Activated naive CD8-positive, alpha-beta T cell treated with anti-CD3 and anti-CD28 coated beads, Interleukin-2, amount 50 U/mL, for 24 hours (primary cell): ENCODE data around the gene VARS1.

Source experiments
- ATAC-seq: fragments of 150-1000 bp; cut with Tn5 transposase; one replicate; pipeline ENCODE4 v1.10.0; 2021
- DNase-seq: peaks from one replicate; pipeline ENCODE4 v3.0.0; 2021
- H3K27ac Mint-ChIP-seq: one replicate; pipeline ENCODE4 v1.8.0; 2021; ENCODE audit warnings: mild to moderate bottlenecking, mixed read lengths
- H3K27me3 Mint-ChIP-seq: one replicate; pipeline ENCODE4 v1.8.0; 2021; ENCODE audit warnings: mixed read lengths
- H3K36me3 Mint-ChIP-seq: one replicate; pipeline ENCODE4 v1.8.0; 2021; ENCODE audit warnings: low read depth, mixed read lengths
- H3K4me1 Mint-ChIP-seq: one replicate; pipeline ENCODE4 v1.8.0; 2021; ENCODE audit warnings: mixed read lengths
- H3K4me3 Mint-ChIP-seq: one replicate; pipeline ENCODE4 v1.8.0; 2021; ENCODE audit warnings: mild to moderate bottlenecking, moderate library complexity, mixed read lengths
- H3K9me3 Mint-ChIP-seq: one replicate; pipeline ENCODE4 v1.8.0; 2021; ENCODE audit warnings: mixed read lengths

The VARS1 gene

GRCh38 chr6:31792090-31792374, 3.5 kb downstream of the VARS1 start:
- H3K27ac Mint-ChIP-seq = no peak overlapping the region
- no peaks in the 10 kb centered on the region for H3K9me3 Mint-ChIP-seq
- DNase-seq = no peak
- H3K36me3 Mint-ChIP-seq = peaks cover 45% of the 10 kb centered on the region
- H3K4me3 Mint-ChIP-seq = no peak overlapping the region
- H3K4me1 Mint-ChIP-seq = peaks cover 35% of the 10 kb centered on the region
- no peak for ATAC-seq
- H3K27me3 Mint-ChIP-seq = no peaks in the 10 kb centered on the region

- peaks cover 31% of the 10 kb centered on the region for H3K4me1 Mint-ChIP-seq
- no peak for ATAC-seq
- peak; percentile 62 for DNase-seq
- no peak overlapping the region for H3K27ac Mint-ChIP-seq
- no peak overlapping the region for H3K4me3 Mint-ChIP-seq
- H3K9me3 Mint-ChIP-seq = no peaks in the 10 kb centered on the region
- H3K36me3 Mint-ChIP-seq = peaks cover 49% of the 10 kb centered on the region
- no peaks in the 10 kb centered on the region for H3K27me3 Mint-ChIP-seq
These were observed 4.0 kb downstream of the VARS1 start for GRCh38 chr6:31791324-31792089.

GRCh38 chr6:31785475-31785874, 10.1 kb downstream of the VARS1 start:
- no peaks in the 10 kb centered on the region for H3K27me3 Mint-ChIP-seq
- DNase-seq (no peak), ATAC-seq (no peak)
- H3K27ac Mint-ChIP-seq = no peak overlapping the region
- peaks cover 5% of the 10 kb centered on the region for H3K4me1 Mint-ChIP-seq
- peaks cover 46% of the 10 kb centered on the region for H3K36me3 Mint-ChIP-seq
- no peaks in the 10 kb centered on the region for H3K9me3 Mint-ChIP-seq
- H3K4me3 Mint-ChIP-seq = no peak overlapping the region

DNA sequence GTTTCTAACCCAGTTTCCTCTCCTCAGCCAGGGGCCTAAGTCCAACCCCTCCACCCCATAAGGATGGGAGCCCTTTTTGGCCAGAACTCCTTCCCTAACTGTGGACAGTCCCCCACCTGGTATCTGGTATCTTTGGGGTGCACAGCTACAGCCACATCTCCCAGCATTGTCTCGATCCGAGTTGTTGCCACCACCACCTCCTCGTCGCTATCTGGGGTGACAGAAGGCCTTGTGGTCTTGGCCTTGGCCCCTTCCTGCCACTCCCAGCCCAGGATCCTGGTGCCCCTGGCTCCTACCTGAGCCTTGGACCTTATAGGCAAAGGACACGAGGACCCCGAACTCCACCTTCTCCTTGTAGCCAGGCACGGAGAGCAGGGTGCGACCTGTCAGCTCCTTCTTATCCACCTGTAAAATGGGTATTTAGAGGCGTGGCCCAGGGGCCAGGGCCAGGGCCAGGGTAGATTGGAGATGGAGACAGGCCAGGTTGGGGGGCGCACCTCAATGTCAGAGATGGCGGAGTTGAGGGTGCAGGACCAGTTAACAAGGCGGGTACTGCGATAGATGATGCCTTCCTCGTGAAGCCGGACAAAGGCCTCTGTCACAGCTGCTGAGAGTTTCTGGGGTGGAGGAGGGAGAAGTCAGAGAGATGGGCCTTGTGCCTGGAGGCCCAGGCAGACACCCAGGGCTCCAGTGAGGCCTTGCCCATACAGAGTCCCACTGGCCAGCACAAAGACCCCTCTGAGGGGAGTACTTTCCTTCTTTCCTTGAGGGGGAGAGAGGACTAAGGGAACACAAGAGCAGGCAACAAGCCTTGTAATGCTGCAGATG, 11.2 kb downstream of the VARS1 start:
- peaks cover 43% of the 10 kb centered on the region for H3K36me3 Mint-ChIP-seq
- DNase-seq (no peak), ATAC-seq (no peak)
- H3K27me3 Mint-ChIP-seq = no peaks in the 10 kb centered on the region
- H3K4me3 Mint-ChIP-seq = no peak overlapping the region
- no peak overlapping the region for H3K27ac Mint-ChIP-seq
- peaks cover 3% of the 10 kb centered on the region for H3K4me1 Mint-ChIP-seq
- H3K9me3 Mint-ChIP-seq = no peaks in the 10 kb centered on the region

- ATAC-seq = no peak
- no peak overlapping the region for H3K4me3 Mint-ChIP-seq
- no peaks in the 10 kb centered on the region for H3K27me3 Mint-ChIP-seq
- H3K4me1 Mint-ChIP-seq = peaks cover 6% of the 10 kb centered on the region
- DNase-seq = no peak
- no peak overlapping the region for H3K27ac Mint-ChIP-seq
- no peaks in the 10 kb centered on the region for H3K9me3 Mint-ChIP-seq
- H3K36me3 Mint-ChIP-seq = peaks cover 41% of the 10 kb centered on the region
These were observed 13.3 kb downstream of the VARS1 start for GRCh38 chr6:31782126-31782855.

- ATAC-seq = no peak
- Mint-ChIP-seq H3K36me3 (peaks cover 37% of the 10 kb centered on the region), H3K27ac (no peak overlapping the region)
These were observed 14.1 kb downstream of the VARS1 start for GRCh38 chr6:31781244-31782125.

DNA sequence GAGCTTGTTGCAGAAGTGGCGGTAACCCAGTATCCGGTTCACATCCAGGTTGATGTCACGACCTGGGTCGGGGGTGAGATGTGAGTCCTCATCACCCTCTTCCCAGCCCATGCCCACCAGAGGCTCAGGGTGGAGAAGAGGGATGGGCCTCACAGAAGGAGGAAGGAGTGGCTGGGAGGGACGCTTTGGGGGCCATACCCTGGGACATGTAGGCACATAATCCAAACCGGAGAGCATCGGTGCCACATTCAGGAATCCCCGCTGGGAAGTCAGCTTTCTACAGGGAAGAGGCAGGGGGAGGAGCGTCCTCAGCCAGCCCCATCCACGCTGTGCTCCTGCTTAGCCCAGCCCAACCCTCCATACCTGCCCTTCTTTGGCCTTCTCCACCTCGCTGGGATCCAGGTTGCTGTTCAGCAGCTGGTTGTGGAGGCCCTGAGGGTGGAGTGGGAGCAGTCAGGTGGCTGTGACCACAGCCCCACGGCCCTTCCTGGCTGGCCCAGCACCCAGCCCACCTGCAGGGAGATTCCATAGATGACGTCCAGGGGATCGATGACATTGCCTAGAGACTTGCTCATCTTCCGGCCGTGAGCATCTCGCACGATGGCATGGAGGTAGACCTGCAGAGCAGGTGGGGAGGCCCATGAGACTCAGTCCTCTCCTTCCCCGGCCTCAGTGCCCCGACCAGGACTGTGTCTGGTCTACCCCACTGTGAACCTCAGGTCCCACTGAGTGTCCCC, 14.9 kb downstream of the VARS1 start:
- no peaks in the 10 kb centered on the region for H3K27me3 Mint-ChIP-seq
- no peak overlapping the region for H3K27ac Mint-ChIP-seq
- no peak overlapping the region for H3K4me3 Mint-ChIP-seq
- peaks cover 34% of the 10 kb centered on the region for H3K36me3 Mint-ChIP-seq
- peaks cover 21% of the 10 kb centered on the region for H3K4me1 Mint-ChIP-seq
- no peaks in the 10 kb centered on the region for H3K9me3 Mint-ChIP-seq
- DNase-seq (no peak), ATAC-seq (no peak)

More at GRCh38 chr6:31781244-31782125, 14.1 kb downstream of the VARS1 start:
- Mint-ChIP-seq H3K9me3 (no peaks in the 10 kb centered on the region), H3K4me3 (no peak overlapping the region), H3K4me1 (peaks cover 15% of the 10 kb centered on the region), H3K27me3 (no peaks in the 10 kb centered on the region)
- no peak for DNase-seq

DNA sequence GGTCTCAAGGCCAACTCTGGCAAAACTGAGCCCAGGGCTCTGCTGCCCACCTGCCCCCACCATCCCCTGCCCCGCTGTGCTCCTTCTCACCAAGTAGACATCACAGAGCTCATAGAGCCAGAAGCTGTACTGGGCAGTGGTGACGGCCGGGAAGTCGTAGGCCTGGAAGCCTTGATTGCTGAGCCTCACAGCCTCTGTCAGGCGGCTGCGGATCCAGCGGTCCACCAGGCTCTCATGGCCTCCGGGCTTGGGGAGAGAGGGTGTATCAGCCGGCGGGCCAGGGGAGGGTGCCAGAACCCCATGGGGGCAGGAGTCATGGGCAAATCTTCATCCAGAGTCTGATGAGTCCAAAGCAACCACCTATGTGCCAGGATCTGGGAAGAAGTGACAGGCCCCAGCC, 15.6 kb downstream of the VARS1 start:
- H3K4me1 Mint-ChIP-seq = peaks cover 23% of the 10 kb centered on the region
- H3K27me3 Mint-ChIP-seq = no peaks in the 10 kb centered on the region
- DNase-seq (no peak), ATAC-seq (no peak)
- H3K9me3 Mint-ChIP-seq = no peaks in the 10 kb centered on the region
- no peak overlapping the region for H3K4me3 Mint-ChIP-seq
- H3K36me3 Mint-ChIP-seq = peaks cover 32% of the 10 kb centered on the region
- no peak overlapping the region for H3K27ac Mint-ChIP-seq

DNA sequence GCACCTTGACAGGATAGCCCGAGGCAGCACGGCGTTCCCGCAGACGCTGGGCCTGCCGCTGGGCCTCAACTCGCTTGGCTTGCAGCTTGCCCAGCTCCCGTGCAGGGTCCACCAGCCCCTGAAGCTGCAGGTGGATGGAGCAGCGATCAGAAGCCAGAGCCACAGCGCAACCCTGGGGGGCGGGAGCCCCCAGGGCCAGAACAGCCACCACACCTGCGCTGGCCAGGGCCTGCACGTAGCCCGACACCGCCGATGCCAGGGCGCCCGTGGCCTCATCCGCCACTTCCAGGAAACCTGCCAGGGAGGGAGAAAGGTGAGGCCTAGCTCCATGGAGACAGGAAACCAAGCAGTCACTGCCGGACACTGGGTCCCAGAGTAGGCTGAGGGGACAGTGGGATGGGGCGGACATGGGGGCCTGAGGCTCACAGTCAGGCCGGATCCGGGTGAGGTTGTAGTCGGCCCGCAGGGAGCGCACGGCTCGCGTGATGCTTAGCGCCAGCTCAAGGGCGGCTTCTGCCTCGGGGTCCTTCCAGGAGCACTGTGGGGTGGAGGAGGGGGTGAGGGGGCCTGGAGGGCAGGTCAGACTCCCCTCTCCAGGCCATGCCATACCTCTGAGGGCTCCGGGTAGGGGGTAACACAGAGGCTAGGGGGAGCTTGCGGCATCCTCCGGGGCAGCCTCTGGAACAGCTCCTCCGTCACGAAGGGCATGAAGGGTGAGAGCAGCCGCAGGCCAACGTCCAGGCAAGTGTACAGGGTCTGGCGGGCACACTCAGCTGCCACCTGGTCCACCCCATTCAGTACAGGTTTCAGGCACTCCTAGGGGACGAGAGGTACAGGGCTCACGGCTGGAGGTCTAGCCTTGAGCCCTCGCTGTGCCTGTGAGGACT, 16.3 kb downstream of the VARS1 start:
- ATAC-seq (no peak), DNase-seq (no peak)
- H3K36me3 Mint-ChIP-seq = peaks cover 25% of the 10 kb centered on the region
- peaks cover 25% of the 10 kb centered on the region for H3K4me1 Mint-ChIP-seq
- H3K9me3 Mint-ChIP-seq = no peaks in the 10 kb centered on the region
- H3K27ac Mint-ChIP-seq = no peak overlapping the region
- no peaks in the 10 kb centered on the region for H3K27me3 Mint-ChIP-seq
- H3K4me3 Mint-ChIP-seq = no peak overlapping the region

- Mint-ChIP-seq H3K27ac (peak overlapping the region; percentile 59), H3K9me3 (no peaks in the 10 kb centered on the region), H3K4me1 (peaks cover 34% of the 10 kb centered on the region), H3K4me3 (no peak overlapping the region), H3K27me3 (no peaks in the 10 kb centered on the region), H3K36me3 (peaks cover 21% of the 10 kb centered on the region)
- DNase-seq (no peak), ATAC-seq (no peak)
These were observed 17.4 kb downstream of the VARS1 start for GRCh38 chr6:31778193-31778592.

GRCh38 chr6:31777667-31778050, 17.9 kb downstream of the VARS1 start:
- DNase-seq (no peak), ATAC-seq (no peak)
- peaks cover 18% of the 10 kb centered on the region for H3K36me3 Mint-ChIP-seq
- H3K4me1 Mint-ChIP-seq = peaks cover 39% of the 10 kb centered on the region
- no peak overlapping the region for H3K4me3 Mint-ChIP-seq
- H3K27me3 Mint-ChIP-seq = no peaks in the 10 kb centered on the region
- no peaks in the 10 kb centered on the region for H3K9me3 Mint-ChIP-seq
- peak overlapping the region; percentile 59 for H3K27ac Mint-ChIP-seq

- ATAC-seq (peak; percentile 92), DNase-seq (peak; percentile 84)
- Mint-ChIP-seq H3K27ac (peak within 1 kb of the TSS; percentile 59), H3K9me3 (no peaks in the 10 kb centered on the region), H3K36me3 (peaks cover 14% of the 10 kb centered on the region), H3K4me3 (peak within 1 kb of the TSS; percentile 4), H3K4me1 (peaks cover 43% of the 10 kb centered on the region), H3K27me3 (no peaks in the 10 kb centered on the region)
These were observed 18.4 kb downstream of the VARS1 start, which contains the start of gene VWA7 for GRCh38 chr6:31776989-31777666. TSS of gene VWA7 (minus strand) at chr6:31777328. CDS start at chr6:31776779, 549 bp downstream.
